ENCODE results near the gene SCNN1G.

DNA sequence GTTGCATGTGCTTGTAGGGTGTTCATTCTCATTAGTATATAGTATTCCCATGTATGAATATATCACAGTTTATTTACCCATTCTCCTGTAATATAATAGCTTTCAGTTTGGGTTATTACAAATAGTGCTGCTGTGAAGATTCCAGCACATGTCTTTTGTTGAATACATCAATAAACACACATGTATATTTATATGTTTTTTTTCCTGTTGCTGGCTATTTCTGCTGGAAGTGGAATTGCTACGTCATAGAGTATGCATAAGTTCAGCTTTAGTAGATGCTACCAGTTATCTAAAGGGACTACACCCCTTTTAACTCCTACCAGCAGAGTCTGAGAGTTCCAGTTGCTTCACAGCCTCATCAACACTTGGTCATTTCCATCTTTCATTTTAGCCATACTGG is 67.3 kb downstream of the SCNN1G start:
- no peak for TF ChIP-seq POLR2A (IDR thresholded peaks at IDR 0.05; ENCODE audit: low read depth, low read length)
- TF ChIP-seq POLR2AphosphoS5 (IDR thresholded peaks at IDR 0.05; ENCODE audit: low read depth, low read length), result no peak
- no peak for TF ChIP-seq TAF1 (IDR thresholded peaks at IDR 0.05; ENCODE audit: borderline replicate concordance, low read depth, low read length)

Measured in GM12892 (cell line).